HEK293T (cell line): ENCODE measurements around the gene SLC25A39.

Experiments
- CTCF ChIA-PET: fragments of 350-600 bp; formaldehyde crosslinking; extraction: SDS; loops from one replicate; lab custom pipeline; 2021; ENCODE audit warnings: antibody characterized with exemption, inconsistent platforms; lab: Yijun Ruan, JAX
- POLR2A ChIA-PET: fragments of 350-600 bp; formaldehyde crosslinking; extraction: SDS; loops from one replicate; lab custom pipeline; 2020; ENCODE audit warnings: antibody characterized with exemption, inconsistent platforms; lab: Yijun Ruan, JAX
- DNase-seq: peaks from one replicate; pipeline ENCODE4 v3.0.0; 2012; ENCODE audit warnings: mixed read lengths; ENCODE audit errors: extremely low spot score
- BHLHE40 ChIP-seq: fragments of 450-650 bp; IDR thresholded peaks from 2 replicates; pipeline ENCODE4 v1.6.1; 2016; ENCODE audit warnings: mild to moderate bottlenecking, moderate library complexity, borderline replicate concordance
- CTBP1 ChIP-seq: fragments of 450-650 bp; IDR thresholded peaks from 2 replicates; pipeline ENCODE4 v1.6.1; 2016; ENCODE audit warnings: borderline replicate concordance
- ELF4 ChIP-seq: fragments of 450-650 bp; IDR thresholded peaks from 2 replicates; pipeline ENCODE4 v1.6.1; 2017; ENCODE audit warnings: antibody characterized with exemption
- FOXA1 ChIP-seq: fragments of 450-650 bp; IDR thresholded peaks from 2 replicates; pipeline ENCODE4 v1.6.1; 2016; ENCODE audit warnings: mild to moderate bottlenecking
- FOXK2 ChIP-seq: fragments of 450-650 bp; IDR thresholded peaks from 2 replicates; pipeline ENCODE4 v1.6.1; 2016; ENCODE audit warnings: mild to moderate bottlenecking
- FOXM1 ChIP-seq: fragments of 450-650 bp; IDR thresholded peaks from 2 replicates; pipeline ENCODE4 v1.6.1; 2017; ENCODE audit warnings: mild to moderate bottlenecking, borderline replicate concordance
- HDGF ChIP-seq: fragments of 450-650 bp; IDR thresholded peaks from 2 replicates; pipeline ENCODE4 v1.6.1; 2017; ENCODE audit warnings: antibody characterized with exemption, borderline replicate concordance
- L3MBTL2 ChIP-seq: fragments of 450-650 bp; conservative IDR thresholded peaks from 2 replicates; pipeline ENCODE4 v1.6.1; 2016; ENCODE audit warnings: mild to moderate bottlenecking
- LEF1 ChIP-seq: fragments of 450-650 bp; IDR thresholded peaks from 2 replicates; pipeline ENCODE4 v1.6.1; 2017; ENCODE audit warnings: mild to moderate bottlenecking, borderline replicate concordance
- NFRKB ChIP-seq: fragments of 450-650 bp; IDR thresholded peaks from 2 replicates; pipeline ENCODE4 v1.6.1; 2016; ENCODE audit warnings: mild to moderate bottlenecking, moderate library complexity
- SP1 ChIP-seq: fragments of 450-650 bp; IDR thresholded peaks from 2 replicates; pipeline ENCODE4 v1.6.1; 2017
- SUZ12 ChIP-seq: fragments of 450-650 bp; IDR thresholded peaks from 2 replicates; pipeline ENCODE4 v1.6.1; 2016; ENCODE audit warnings: mild to moderate bottlenecking
- TARDBP ChIP-seq: fragments of 450-650 bp; IDR thresholded peaks from 2 replicates; pipeline ENCODE4 v1.6.1; 2016
- ZNF384 ChIP-seq: fragments of 450-650 bp; IDR thresholded peaks from 2 replicates; pipeline ENCODE4 v1.6.1; 2016
- TF ChIP-seq, protein P1 (sequence below): fragments of 450-650 bp; IDR thresholded peaks from 2 replicates; pipeline ENCODE4 v1.6.1; 2016

The SLC25A39 gene

GRCh38 chr17:44360144-44360533, 35.5 kb upstream of the SLC25A39 start:
- CTCF ChIA-PET = interaction anchor here (0.6 to 1.5 kb wide), 3 partner anchors 10 to 25 kb away, joined by 4 to 5 read pairs (median 4); partner anchors contain the start of gene GRN
- POLR2A ChIA-PET = interaction anchor here (0.7 to 3.2 kb wide), 5 partner anchors 15 to 174 kb away, joined by 3 to 14 read pairs (median 6); partner anchors contain the start of genes GPATCH8, GRN and TMUB2

DNA sequence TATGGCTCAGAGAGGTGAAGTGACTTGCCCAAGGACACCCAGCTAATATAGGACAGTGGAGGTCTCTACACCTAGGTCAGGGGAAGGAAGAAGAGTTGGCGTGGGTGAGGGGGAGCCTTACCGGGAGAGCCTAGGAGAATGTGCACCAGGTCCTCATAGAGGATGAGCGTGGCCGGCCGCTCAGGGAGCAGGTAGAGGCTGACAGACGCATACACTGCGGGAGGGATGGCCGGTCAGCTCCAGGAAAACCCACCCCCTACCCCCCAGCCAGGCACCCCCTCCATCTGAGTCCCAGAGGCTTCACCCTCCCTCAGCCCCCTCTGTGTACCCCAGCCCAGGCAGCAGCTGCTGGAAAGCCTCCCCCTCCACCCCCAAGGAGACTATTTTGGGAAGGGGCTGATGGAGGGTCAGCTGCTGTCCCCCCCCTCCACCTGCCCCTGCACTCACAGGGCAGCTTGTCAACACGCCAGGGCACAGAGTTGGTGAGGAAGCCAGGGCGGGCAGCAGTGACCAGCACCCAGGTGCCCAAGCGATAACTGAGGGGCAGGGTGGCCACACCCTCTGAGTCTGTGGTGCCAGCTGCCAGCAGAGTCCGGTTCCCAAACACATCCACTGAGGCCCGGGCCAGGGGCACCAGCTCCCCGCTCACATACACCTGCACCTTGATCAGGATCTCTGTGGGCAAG, 35.0 kb upstream of the SLC25A39 start:
- DNase-seq = no peak
- TF ChIP-seq LEF1 = no peak
- TF ChIP-seq SUZ12 = no peak
- no peak for TF ChIP-seq FOXM1
- no peak for TF ChIP-seq BHLHE40
- CTCF ChIA-PET = interaction anchor here (0.6 to 1.5 kb wide), 3 partner anchors 10 to 24 kb away, joined by 4 to 5 read pairs (median 4); partner anchors contain the start of gene GRN
- POLR2A ChIA-PET = interaction anchor here (0.7 to 2.6 kb wide), 4 partner anchors 15 to 173 kb away, joined by 3 to 14 read pairs (median 5); partner anchors contain the start of genes GPATCH8, GRN and TMUB2

More at GRCh38 chr17:44360144-44360533, 35.5 kb upstream of the SLC25A39 start:
- no peak for DNase-seq
- TF ChIP-seq, protein P1, sequence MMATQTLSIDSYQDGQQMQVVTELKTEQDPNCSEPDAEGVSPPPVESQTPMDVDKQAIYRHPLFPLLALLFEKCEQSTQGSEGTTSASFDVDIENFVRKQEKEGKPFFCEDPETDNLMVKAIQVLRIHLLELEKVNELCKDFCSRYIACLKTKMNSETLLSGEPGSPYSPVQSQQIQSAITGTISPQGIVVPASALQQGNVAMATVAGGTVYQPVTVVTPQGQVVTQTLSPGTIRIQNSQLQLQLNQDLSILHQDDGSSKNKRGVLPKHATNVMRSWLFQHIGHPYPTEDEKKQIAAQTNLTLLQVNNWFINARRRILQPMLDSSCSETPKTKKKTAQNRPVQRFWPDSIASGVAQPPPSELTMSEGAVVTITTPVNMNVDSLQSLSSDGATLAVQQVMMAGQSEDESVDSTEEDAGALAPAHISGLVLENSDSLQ = no peak
- TF ChIP-seq NFRKB = no peak
- TF ChIP-seq ZNF384 = no peak
- no peak for TF ChIP-seq ELF4
- TF ChIP-seq FOXK2 = no peak
- no peak for TF ChIP-seq TARDBP
- TF ChIP-seq SP1 = no peak
- no peak for TF ChIP-seq LEF1
- no peak for TF ChIP-seq FOXA1
- no peak for TF ChIP-seq SUZ12
- TF ChIP-seq HDGF = no peak
- TF ChIP-seq BHLHE40 = no peak
- no peak for TF ChIP-seq L3MBTL2
- no peak for TF ChIP-seq FOXM1

GRCh38 chr17:44359006-44359405, 34.4 kb upstream of the SLC25A39 start:
- ChIA-PET POLR2A (interaction anchor here (2.6 kb wide), 1 partner anchor 14 kb away, joined by 14 read pairs; the partner anchor contains the start of gene GRN), CTCF (interaction anchor here (1.5 kb wide), 1 partner anchor 9 kb away, joined by 4 read pairs; no protein-coding TSS in a partner anchor)
- TF ChIP-seq CTBP1 (no peak), BHLHE40 (no peak), ELF4 (no peak)
- no peak for DNase-seq

- ChIA-PET POLR2A (interaction anchor here (1.1 to 2.6 kb wide), 3 partner anchors 13 to 146 kb away, joined by 3 to 14 read pairs (median 4); partner anchors contain the start of gene GRN), CTCF (interaction anchor here (0.6 to 1.1 kb wide), 3 partner anchors 17 to 165 kb away, joined by 3 to 4 read pairs (median 3); no protein-coding TSS in a partner anchor)
- TF ChIP-seq ELF4 = no peak
- no peak for TF ChIP-seq FOXK2
- TF ChIP-seq NFRKB = no peak
- no peak for TF ChIP-seq BHLHE40
- no peak for TF ChIP-seq FOXA1
- no peak for TF ChIP-seq HDGF
- no peak for TF ChIP-seq LEF1
- DNase-seq = no peak
These were observed 33.4 kb upstream of the SLC25A39 start for GRCh38 chr17:44358066-44358465.

DNA sequence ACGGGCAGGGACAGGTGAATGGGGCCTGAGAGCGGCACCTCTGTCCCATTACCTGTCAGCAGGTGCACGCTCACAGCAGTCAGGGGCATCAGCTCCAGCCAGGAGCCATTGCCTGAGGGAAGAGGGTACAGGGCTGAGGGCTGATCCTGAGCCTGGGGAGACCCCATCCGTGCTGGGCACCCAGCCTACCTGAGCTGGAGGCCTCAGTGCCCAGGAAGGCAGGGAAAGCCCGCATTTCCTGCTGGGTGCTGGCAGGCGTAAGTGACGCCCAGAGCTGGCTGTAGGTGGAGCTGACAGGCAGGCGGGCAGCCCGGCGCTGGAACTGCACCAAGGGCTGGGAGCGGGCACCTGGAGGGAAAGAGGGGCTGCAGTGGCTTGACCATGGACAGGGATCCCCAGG, 31.6 kb upstream of the SLC25A39 start:
- no peak for DNase-seq
- ChIA-PET POLR2A (no interaction called here), CTCF (no interaction called here)
- TF ChIP-seq SUZ12 (no peak), NFRKB (no peak), BHLHE40 (no peak), ELF4 (no peak), LEF1 (no peak), SP1 (no peak), FOXK2 (no peak), HDGF (no peak), FOXA1 (no peak), FOXM1 (no peak), ZNF384 (no peak), CTBP1 (no peak), TARDBP (no peak)
- TF ChIP-seq, protein P1 = no peak

DNA sequence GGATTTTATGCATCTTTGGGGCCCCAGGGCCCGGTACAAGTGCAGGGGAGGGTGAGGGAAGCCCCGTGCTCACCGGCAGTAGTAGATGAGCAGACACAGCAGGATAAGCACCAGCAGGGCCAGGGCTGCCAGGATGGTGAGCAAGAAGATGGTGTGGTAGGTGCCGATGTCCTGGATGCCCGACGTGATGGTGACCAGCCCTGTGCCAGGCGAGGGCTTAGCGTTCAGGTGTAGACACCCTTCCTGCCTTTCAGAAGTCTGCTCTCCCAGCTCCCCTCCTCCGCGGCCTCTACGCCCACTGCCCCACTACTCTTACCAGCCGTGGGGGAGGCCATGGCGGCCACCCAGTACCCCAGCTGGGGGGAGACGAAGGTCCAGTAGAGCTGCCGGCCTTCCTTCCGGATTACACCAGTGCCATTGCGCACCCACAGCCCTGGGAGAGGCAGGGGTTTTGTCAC, 31.0 kb upstream of the SLC25A39 start:
- POLR2A ChIA-PET = no interaction called here

More for the DNA sequence above, 31.0 kb upstream of the SLC25A39 start:
- no peak for DNase-seq
- TF ChIP-seq SP1 (no peak), ZNF384 (no peak), FOXA1 (no peak), NFRKB (no peak), CTBP1 (no peak), LEF1 (no peak), HDGF (no peak)
- TF ChIP-seq, protein P1 = no peak
- CTCF ChIA-PET = no interaction called here
